Stimulated activated CD4-positive, alpha-beta T cell treated with anti-CD3 and anti-CD28 coated beads, Interleukin-4, amount 100 ng/mL, for 24 hours (primary cell): ENCODE measurements around the gene STK32C.

Experiments used
- DNase-seq: peaks from one replicate; pipeline ENCODE4 v3.0.0-alpha.2; 2020

STK32C gene

DNA sequence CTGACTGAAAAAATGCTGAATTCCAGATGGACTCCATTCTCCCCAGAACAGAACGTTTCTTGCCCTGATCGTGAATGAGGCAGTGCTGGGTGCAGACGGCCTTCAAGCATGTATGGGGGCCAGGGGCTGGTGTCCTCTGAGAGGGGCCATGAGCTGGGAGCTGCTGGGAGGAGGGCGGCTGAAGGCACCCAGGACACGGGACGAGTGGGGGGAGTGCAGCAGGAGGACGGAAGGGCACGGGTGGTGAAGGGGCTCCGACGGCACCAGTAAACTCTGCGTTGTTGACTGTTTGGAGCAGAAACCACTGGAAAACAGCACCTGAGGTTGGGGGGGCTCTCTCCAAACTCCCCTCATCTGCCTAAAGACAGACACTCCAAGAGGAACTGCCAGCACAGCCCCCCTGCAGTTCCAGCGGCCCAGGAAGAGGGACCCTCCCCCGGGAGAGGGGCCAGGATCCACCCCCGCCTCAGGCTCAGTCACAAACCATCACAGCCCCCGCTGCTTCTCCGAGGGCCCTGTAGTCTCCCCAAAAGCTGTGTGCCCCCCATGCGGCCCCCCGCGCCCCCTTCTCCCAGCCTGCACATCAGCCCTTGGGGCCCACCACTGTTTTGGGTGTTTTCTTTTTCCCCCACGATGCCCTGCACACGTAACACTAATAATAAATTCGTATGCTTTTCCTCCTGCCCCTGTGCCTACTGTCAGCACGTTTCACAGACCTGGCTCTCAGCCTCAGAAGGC, 65.5 kb downstream of the STK32C start:
- no peak for DNase-seq

DNA sequence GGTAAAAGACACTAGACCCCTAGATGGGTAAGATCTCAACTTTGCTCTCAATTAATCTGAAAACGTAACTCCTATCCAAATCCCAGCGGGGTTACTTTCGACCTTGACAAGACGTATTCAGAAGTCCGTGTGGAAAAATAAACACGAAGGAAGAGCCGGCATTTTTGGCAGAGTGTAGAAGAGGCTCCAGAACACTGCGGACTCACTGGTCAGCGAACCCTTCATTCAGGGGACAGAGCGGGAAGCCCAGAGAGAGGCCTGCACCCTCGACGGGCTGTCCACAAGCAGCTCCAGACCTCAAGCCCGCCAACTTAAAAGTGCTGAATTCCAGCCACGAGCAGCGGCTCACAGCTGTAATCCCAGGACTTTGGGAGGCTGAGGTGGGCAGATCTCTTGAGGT, 66.3 kb downstream of the STK32C start:
- DNase-seq, result no peak

DNA sequence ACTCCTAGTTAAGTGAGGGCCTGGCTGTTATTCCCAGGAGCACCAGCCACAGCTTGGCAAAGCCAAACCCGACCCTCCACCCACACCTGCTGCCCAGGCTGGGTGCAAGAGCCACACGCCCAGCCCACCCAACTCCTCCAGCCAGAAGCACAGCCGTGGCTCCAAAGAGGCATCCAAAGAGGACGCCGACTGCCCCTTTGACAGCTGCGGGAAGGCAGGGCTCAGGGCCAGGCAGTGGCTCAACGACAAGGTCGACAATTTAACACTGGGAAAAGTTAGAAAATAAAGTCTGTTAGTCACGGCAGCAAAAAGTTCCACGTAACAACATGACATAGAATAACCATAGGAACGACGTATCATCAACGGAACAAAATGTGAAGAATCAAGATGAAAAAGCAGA, 66.7 kb downstream of the STK32C start:
- DNase-seq, result no peak

DNA sequence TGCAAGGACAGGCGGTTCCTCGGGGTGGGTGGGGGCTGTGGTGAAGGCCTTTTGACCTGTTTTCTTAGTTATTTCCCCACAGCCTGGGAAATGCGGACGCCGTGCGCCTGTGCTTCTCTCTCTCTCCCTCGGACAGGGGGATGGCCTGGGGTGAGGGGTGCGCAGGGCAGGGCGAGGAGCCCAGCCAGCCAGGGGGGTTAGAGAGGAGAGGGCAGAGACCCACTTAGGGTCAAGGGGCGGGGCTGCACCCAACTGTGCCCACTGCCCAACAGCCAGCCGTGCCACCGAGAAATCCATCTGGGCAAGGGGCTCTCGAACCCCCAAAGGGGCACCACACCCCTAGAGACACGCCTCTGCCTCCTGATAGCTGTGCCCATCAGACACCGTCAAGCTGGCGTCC, 67.2 kb downstream of the STK32C start:
- no peak for DNase-seq

DNA sequence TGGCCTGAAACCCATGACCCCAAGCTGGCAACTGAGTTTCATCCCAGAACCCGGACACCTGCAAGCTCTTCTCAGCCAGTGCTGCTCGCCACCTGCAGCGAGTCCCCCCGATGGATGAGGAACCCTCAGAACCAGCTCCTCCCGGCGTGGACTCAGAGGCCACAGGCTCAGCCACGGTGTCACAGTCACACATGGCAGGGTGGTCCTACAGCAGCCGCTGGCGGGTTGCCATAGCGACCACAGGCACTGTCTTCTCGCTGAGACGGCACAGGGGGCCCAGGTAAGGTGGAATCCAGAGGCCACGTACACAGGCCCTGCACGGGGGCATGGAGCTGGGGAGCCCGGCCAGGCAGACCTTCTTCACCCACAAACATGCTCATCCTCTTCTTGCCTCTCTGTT, 67.6 kb downstream of the STK32C start:
- DNase-seq, result no peak

DNA sequence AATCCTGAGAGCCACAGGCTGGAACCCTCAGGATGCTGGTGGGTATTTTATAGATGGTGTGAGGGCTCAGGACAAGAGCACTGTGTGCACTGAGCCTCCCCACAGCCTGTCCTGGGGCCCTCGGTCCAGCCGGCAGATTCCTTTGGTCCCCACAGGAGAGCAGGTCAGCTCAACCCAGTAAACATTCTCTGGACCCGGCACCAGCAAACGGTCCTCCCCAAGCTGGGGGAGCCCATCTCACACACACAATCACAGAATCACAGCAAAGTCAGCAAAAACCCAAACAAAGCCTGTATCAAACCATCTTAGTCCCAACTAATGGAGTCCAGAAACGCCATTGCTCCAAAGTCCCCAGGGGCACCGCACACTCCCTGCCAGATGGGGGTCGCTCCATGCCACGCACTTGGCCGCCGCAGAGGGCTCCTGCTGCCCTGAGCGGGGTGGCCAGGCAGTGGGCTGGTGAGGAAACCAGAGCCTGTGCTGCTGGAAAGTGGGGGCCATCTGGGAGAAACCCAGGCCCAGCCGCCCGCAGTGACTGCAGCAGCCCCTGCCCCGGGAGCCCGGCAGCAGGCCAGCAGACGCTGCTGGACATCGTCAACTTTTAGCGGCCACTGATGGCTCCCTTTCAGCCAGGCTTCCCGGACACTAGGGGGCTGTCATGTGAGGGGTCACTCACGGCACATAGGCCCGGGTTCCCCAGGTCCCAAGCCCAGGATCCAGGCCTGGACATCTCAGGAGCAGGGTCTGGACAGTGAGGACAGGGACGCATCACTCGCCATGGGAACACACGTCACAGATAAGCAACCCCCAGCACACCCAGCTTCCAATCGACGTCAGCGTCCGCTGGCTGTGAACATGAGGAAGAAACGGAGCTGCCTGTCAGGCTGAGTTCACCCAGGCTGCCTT, 68.4 kb downstream of the STK32C start:
- no peak for DNase-seq

DNA sequence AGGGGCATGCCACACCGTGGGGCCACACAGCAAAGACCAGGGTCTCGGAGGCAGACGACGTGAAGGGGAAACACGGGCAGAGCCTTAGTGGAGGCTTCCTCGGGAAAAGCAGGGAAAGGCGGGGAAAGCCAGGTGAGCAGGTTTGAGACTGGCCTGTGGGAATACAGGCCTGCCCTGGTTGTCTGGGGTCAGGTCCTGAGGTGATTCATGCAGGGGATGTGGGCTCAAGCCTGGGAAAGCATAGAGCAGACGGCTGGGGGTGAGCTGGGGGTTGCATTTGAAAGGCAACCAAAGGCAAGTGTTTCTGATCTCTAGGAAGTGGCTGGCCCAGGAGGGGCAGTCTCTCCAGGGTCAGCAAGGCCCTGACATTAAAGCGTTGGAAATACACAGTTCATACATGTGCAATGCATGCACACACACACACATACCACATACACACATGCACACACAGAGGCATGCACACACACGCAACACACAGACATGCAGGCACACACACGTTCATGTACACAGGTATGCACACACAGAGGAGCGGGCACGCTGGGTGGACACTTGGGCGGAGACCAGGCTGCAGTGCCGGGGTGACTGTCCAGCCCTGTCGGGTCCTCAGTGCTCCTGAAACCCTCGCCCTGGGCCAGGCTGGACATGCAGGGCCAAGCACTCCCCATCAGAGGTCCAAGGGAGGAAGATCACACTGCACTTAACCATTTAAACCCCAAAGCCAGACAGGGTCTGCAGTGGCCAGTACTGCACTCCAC, 69.2 kb downstream of the STK32C start:
- DNase-seq, result no peak

DNA sequence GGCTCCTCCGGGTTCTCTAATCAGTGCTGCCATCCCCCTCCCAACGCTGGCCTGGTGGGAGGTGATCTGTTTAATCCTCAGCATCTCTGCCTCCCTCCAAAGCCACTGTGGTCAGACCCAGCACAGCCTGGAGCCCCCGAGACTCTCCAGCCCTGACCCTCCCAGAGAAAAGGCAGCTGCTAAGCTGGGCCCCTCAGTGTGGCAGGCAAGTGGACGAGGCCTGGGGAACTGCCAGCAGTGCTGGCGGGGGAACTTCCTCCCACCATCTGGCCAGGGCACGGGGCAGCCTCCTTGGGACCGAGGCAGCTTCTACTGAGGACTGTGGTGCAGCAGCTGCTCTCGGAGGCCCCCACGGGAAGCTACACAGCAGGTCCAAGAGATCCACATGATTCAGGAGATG, 69.9 kb downstream of the STK32C start:
- no peak for DNase-seq

DNA sequence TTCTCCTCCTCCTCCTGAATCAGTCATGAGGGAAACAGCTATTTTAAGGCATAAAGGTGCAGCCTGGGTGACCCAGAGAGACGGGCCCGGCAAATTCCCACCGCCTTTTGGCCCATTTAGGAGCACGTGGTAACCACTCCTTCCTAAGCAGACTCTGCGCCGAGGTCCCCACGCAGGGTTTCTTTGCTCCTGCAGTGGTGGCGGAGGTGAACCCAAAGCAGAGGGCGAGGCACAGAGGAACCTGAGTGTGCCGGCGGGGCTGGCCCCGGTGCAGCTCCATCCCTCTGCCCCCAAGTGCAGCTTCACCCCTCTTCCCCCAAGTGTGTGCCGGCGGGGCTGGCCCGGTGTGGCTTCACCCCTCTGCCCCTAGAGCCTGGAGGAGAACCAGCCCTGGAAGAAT, 70.4 kb downstream of the STK32C start:
- no peak for DNase-seq

DNA sequence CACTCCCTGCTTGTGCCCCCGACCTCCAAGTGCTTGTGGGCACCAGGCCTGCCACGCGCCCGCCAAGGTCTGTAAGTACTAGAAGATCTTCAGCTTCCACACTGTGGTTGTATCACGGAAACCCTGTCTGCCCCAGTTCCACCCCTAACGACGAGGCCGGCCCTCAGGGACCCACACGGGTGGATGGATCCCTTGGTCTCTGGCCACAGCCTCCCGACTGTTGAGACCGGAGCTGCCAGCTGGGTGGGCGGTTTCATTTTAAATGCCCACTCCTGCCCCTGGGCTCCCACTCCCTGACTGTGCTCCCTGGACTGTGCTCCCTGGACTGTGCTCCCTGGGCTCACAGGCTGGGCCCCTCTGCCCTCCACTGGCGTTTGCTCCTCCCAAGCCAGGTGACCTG, 70.9 kb downstream of the STK32C start:
- no peak for DNase-seq

DNA sequence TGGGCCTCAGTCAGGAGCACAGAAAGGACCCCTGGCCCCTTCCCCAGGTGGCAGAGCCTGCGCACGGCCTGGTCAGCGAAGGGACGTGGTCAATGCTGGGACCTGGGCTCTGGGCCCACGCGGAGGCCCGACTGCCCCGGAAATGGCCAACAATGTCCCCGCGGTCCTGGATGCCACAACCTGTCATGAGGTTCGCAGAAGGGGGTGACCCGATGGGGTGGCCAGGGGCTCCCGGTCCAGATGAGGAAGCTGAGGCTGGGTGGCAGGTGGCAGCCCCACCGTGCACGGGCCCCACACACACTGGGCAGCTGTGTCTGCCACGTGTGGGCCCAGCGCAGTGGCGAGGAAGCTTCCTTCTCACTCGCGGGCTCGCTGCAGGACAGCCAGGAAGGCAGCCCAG, 71.6 kb downstream of the STK32C start:
- no peak for DNase-seq

DNA sequence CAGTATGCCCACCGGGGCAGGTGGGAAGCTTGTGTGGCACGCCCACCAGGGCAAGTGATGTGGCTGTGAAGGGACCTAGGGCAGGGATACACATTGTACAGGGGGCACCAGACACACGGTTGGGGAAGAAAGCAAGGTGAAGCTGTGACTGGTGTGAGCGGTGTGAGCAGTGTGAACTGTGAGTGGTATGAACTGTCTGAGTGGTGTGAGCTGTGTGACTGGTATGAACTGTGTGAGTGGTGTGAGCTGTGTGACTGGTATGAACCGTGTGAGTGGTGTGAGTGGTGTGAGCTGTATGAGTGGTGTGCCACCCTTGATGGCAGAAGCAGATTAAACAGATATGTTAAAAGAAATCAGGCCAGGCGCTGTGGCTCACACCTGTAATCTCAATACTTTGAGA, 72.9 kb downstream of the STK32C start:
- no peak for DNase-seq

DNA sequence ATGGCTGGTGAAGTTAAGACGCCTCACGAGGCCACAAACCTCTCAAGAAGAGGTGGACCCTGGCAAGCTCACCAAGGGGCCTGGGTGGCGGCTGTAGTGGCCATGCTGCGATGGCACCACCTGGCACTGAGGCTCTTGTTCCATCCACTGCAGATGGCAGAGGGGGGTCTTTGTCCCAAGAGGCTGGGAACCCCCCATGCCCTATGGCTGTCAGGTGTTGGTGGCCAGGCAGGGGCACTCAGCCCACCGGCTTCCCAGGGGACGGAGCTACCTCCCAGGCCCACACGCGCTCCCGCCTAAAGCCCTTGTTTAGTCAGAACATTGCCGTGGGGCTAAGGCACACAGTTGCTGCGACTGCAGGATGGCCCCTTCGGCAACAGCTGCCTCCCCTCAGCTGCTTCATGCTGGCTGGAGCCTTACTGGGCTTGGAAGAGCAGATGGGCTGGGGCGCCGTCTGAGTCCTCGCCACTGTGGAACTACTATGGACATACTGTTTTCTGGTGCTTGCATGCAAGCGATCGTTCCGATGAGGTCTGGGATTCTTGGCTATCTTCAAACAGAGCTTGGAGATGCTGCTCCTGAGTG, 74.2 kb downstream of the STK32C start:
- no peak for DNase-seq

DNA sequence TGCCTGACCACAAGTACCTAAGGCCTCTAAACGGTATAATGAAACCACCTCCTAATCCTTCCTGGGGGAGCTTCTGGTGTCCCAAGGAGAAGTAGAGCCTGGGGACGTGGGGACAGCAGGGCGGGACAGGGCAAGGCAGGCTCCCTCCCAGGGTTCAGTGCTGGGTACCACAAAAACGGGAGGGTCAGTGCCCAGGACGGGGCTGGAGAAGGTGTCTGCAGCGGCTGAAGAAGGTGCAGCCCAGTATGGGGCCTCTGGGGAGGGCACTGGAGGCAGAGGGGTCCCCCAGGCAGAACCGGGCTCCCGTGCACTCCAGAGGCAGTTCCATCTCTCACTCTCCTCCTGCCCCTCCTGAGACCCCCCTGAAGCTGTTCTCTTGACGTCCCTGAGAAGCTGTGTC, 74.8 kb downstream of the STK32C start:
- no peak for DNase-seq

DNA sequence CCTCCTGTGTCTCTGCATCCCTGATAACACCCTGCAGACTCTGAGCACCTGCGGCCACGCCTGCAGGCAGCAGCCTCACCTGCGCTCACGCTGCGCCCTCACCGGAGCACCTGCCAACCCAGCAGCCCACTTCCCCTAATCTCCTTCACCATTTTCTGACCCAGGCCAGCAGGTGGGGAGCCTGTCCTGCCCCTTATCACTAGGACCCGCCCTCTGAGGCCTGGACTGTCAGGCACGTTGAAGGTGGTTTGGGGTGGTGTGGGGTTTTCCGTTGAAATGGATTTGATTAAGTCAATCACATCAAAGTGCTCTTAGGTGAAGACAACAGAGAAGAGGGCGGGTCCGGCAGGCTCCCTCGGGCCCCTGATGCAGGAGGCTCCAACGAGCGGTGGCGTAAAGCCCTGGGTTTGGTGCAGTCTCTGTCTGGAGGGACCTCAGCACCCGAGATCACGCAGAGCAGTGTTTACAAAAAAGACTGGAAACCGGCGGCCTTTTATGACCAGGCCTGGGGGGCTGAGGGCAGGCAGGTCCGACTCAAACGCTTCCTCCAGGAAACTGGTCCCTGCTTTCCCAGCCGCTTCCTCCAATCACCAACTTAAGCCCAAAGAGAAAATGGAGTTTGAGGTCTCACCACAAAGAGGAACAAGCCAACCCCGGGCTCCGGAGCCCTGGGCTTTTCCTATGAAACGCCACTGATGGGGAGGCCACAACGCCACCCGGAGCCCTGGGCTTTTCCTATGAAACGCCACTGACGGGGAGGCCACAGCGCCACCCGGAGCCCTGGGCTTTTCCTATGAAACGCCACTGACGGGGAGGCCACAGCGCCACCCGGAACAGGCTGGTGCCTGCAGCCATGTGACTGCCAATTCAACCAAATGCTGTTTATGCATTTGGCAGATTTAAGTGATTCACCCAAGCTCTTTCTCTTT, 75.5 kb downstream of the STK32C start:
- DNase-seq, result peak; percentile 12

DNA sequence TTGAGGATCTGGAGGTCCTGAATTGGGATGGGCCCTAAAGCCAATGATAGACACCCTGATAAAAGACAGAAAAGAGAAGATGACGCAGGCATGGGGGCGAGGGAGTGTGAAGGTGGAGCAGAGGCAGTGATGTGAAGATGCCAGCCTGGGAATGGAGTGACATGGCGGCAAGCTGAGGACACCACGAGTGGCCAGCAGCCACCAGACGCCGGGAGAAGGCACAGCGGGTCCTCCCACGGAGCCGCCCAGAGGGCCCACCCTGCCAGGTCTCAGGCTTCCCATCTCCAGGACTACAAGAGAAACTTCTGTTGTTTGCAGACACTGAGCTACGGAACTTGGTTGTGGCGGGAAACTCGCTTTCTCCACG, 76.1 kb downstream of the STK32C start:
- no peak for DNase-seq

DNA sequence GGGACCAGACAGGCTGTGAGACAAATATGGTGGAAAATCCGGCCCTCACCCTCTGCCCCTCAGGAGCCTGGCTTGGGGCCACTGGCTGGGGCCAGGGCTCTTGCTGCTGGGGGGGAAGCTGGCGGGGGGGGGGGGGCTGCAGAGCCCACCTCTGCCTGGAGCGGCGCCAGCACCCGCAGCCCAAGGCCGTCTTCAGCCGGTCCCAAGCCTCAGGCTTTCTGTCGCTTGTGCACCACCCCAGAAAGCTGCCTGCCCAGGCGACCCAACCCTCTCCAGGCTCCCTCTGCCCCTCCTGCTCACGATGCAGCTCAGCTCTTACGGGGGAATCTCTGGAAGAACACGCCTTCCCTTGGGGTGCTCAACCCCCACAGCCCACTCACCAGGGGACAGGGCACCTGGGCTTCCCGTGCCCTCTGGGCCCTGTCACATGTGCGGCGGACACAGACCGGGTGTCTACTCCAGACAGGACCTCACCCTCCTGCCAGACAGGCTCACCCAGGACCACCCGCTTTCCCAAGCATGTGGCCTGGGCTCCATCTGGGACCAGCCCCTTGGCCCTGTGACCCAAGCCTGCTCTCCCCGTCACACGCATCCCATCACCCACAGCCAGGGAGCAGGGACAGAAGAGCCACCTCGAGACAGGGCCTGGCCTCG, 77.1 kb downstream of the STK32C start:
- no peak for DNase-seq

DNA sequence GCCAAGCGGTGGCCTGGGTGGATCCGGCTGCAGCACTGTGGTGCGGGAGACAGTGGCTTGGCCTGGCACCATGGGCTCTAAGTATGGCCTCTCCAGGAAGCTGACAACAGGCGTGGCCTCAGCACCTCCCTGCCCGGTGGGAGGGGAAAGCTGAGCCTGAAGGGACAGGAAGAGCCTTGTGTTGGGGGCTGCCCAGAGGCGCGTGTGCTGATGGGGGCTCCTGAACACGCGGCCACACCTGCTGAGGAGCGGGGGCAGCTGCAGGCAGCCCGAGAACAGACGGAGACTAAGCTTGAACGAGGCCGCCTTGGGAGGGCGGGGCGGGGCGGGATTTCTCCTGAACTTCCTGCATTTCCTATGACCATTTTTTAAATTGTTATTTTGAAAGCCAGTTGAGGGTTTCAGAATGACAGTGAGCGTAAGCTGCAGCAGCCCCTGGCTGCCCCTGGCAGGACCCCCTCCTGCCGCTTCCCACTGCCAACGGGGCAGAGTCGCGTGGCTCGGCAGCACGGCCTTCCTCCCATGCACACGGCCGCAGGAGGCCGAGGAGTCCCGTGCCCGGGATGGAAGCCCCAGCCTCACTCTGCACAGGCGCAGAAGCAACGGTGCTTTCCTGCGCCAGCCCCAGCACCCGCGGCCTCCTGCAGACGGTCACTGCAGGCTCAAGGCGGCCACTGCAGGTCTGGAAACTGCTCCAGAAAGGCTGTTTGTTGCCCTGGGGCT, 77.8 kb downstream of the STK32C start:
- peak; percentile 27 for DNase-seq

DNA sequence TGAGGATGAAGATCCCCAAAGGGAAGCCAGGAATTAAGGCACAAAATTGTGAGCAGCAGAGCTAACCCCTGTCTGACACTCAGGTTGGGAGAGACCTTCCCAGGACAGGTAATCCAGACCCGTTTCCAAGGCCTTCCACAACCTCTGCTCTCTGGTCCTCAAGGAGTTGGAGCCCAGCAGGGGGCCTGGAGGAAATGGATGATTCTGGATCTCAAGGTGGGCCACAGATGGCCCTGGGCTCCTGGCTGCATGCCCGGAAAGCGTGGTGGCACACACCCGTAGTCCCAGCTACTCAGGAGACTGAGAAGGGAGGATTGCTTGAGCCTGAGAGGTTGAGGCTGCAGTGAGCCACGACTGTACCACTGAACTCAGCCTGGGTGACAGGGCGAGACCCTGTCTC, 78.7 kb downstream of the STK32C start:
- no peak for DNase-seq

DNA sequence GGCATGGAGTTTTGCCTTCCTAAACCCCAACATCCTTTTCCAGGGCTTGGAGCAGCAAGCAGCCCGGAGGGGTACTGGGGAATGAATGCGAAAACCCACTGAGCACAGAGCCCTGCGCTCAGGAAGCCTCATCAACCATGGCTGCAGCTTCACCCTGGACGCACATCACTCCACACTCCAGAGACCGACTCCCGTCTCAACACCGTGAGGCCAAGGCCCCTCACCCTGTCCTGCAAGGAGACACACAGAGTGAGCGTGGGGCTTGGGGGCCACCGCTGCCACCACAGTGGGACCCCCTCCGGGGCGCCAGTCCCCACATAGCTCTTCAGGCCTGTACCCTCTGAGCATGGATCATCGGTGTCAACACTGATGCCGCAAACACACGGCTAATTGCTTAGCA, 79.1 kb downstream of the STK32C start:
- no peak for DNase-seq

DNA sequence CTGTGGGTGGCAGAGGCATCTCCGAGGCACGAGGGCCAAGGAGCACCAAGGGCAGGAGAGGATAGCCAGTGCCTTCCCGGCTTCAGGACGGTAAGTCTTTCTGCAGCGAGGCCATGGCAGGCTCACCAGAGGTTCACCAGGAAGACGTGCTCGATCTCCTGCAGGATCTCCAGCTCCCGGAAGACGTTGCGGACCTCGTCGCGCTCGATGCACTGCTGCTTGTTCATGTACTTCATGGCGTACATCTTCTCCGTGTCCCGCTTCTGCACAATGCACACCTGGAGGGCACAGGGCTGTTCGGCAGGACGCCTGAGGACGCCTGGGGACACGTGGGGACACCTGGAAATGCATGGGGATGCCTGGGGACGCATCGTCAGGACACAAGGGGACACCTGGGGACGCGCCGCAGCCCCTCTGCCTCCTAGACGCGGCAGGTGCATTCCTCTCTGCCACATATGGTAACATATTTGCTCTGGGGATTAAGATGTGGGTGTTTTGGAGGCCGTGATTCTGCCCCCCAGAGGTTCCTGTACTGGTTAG, 79.8 kb downstream of the STK32C start:
- DNase-seq, result no peak
